Transverse colon (tissue), 4 donors: ENCODE measurements around the gene KCTD18.

ENCODE experiments used
- EP300 ChIP-seq: sonication (generic); formaldehyde crosslinking; IDR thresholded peaks from one replicate; pipeline ENCODE4 v1.6.1; 2017; ENCODE audit warnings: antibody characterized with exemption, low read depth
- POLR2A ChIP-seq: fragments of 450-650 bp; IDR thresholded peaks from one replicate; pipeline ENCODE4 v1.6.1; 2016; ENCODE audit warnings: antibody characterized with exemption, mild to moderate bottlenecking, moderate library complexity
- POLR2AphosphoS5 ChIP-seq, 3 donors: sonication (generic); formaldehyde crosslinking; IDR thresholded peaks; one replicate each; pipeline ENCODE4 v1.6.1; 2016; ENCODE audit warnings: antibody characterized with exemption in 3 of 3
- TF ChIP-seq, protein P1 (sequence below), 5 experiments: fragments of 200-600 bp in 3 of 5; fragments of 450-650 bp in 2 of 5; sonication (generic) in 3 of 5; IDR thresholded peaks; 1 replicate in 2 of 5; 2 replicates in 3 of 5; pipeline ENCODE4 v1.5.1; 2016 to 2017; ENCODE audit warnings: antibody characterized with exemption in 5 of 5, inconsistent platforms in 3 of 5, mild to moderate bottlenecking in 2 of 5, moderate library complexity in 1 of 5

DNA sequence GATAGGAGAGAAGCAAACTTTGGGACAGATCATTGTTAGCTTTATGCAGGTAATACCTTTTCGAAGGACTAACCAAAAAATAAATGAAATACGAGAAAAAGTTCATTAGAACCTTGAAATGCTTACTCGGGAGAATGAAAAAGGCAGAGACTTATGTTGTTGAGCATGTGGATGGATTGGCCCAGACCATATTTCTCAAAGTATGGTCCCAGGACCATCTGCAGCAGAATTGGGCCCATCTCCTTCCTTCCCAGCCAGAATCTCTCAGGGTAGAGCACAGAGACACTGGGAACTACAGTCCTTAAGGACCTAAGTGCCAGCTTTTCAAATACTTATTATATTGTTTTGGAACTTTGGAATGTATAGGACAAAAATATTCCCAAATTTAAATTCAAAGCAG lies 50.8 kb downstream of the KCTD18 start:
- TF ChIP-seq POLR2AphosphoS5 (IDR thresholded peaks at IDR 0.05) (no peak), POLR2A (no peak), EP300 (no peak)
- TF ChIP-seq, protein P1, sequence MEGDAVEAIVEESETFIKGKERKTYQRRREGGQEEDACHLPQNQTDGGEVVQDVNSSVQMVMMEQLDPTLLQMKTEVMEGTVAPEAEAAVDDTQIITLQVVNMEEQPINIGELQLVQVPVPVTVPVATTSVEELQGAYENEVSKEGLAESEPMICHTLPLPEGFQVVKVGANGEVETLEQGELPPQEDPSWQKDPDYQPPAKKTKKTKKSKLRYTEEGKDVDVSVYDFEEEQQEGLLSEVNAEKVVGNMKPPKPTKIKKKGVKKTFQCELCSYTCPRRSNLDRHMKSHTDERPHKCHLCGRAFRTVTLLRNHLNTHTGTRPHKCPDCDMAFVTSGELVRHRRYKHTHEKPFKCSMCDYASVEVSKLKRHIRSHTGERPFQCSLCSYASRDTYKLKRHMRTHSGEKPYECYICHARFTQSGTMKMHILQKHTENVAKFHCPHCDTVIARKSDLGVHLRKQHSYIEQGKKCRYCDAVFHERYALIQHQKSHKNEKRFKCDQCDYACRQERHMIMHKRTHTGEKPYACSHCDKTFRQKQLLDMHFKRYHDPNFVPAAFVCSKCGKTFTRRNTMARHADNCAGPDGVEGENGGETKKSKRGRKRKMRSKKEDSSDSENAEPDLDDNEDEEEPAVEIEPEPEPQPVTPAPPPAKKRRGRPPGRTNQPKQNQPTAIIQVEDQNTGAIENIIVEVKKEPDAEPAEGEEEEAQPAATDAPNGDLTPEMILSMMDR (IDR thresholded peaks at IDR 0.05): no peak
